ENCODE results near the gene OSBPL5.

OSBPL5 gene

GRCh38 chr11:3049430-3050243 lies 115.5 kb downstream of the OSBPL5 start:
- DNase-seq = no peak

GRCh38 chr11:3047637-3048036 lies 117.5 kb downstream of the OSBPL5 start:
- DNase-seq = no peak

GRCh38 chr11:3046641-3047040 lies 118.5 kb downstream of the OSBPL5 start:
- DNase-seq = no peak

GRCh38 chr11:3046190-3046589 lies 118.9 kb downstream of the OSBPL5 start:
- no peak for DNase-seq

- DNase-seq = no peak
Measured at GRCh38 chr11:3044915-3045314, 120.2 kb downstream of the OSBPL5 start.

GRCh38 chr11:3044004-3044403 lies 121.1 kb downstream of the OSBPL5 start:
- no peak for DNase-seq

GRCh38 chr11:3043315-3043871 lies 121.7 kb downstream of the OSBPL5 start:
- no peak for DNase-seq

GRCh38 chr11:3042496-3043314 lies 122.4 kb downstream of the OSBPL5 start:
- DNase-seq = no peak

- DNase-seq = no peak
Measured at GRCh38 chr11:3041699-3042441, 123.2 kb downstream of the OSBPL5 start.

- no peak for DNase-seq
Measured at GRCh38 chr11:3040881-3041280, 124.2 kb downstream of the OSBPL5 start.

- no peak for DNase-seq
Measured at GRCh38 chr11:3037945-3038271, 127.2 kb downstream of the OSBPL5 start.

Data from NCI-H774 (cell line).